GM10847 (cell line): ENCODE results near the gene HK1.

ENCODE experiments used
- POLR2A ChIP-seq: IDR thresholded peaks from 2 replicates; pipeline ENCODE4 v1.6.1; 2011; ENCODE audit not compliant: insufficient read length; ENCODE audit errors: extremely low read depth

Gene HK1

GRCh38 chr10:69317626-69318105 lies 39.4 kb downstream of the HK1 start:
- TF ChIP-seq POLR2A = no peak

- peak; percentile 70 for TF ChIP-seq POLR2A
These were observed 40.0 kb downstream of the HK1 start for GRCh38 chr10:69318106-69318866.

- TF ChIP-seq POLR2A = peak; percentile 9
These were observed 40.8 kb downstream of the HK1 start for GRCh38 chr10:69318867-69319727.

DNA sequence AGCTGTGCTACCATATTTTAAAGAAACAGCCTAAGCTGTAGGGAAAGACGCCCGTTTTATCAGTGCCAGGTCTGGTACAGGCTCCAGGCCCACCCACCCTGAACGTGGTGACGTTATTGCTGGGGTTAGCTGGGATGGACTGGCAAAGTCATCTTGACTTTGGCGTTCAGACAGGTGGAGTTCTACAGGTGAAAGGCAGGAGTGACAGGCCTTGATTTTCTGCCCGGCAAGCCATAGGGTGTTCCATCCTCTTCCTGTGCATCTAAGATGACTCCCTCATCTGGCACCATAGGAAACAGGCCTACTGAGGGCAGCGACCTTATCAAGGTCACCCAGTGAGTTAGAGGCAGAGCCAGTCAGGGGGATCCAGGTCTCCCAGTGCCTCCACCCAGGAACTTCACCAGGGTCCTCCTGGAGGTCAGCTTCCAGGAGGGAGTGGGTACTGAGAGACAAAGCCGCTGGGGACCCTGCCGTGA lies 41.6 kb downstream of the HK1 start:
- TF ChIP-seq POLR2A = no peak

DNA sequence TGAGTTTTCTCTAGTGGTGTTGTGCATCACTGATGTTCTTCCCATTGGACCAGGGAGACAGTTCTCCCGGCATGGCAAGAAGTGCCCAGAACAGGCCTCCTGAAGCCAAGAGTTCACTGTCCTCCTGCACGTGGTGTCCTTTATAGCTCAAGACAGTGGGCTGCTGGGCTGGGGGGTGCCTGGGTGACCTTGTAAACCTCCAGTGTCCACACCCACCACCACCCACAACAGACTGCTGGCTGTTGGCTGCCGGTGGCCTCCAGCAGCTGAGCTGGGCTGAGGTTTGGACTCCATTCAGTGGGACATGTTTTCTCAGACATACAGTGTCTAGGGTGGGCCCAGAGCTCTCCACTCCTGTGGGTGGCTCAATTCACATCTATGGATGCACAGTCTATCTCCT lies 42.2 kb downstream of the HK1 start:
- TF ChIP-seq POLR2A = no peak

DNA sequence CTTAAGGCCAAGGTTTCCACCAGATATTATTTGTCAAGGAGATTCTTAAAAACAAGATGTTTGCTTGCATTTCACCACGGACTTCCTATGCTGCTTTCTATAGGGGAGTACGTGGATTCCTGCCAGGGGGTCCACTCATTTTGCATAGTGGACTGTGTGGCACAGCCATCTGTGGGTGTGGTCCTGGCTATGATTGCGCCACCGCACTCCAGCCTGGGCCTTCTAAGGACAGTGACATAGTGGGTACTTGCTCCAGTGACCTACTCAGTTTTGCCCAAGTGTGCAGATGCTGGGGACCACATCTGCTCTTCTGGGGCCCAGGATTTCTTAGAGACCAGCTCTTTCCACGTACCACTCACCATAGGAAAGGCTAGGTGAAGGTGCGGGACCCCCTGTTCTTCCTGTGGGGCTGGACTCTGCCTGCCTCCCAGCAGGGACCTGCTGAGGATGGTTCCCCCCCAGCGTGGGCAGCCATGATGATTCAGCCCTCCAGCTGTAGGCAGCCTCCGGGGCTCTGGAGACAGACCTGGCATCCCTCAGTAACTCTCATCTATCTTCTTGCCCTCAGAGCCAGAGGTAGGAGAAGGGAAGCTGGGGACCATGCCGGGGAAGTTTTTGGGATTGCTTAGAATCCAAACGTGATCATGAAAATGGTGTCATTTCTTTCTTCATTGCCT lies 42.9 kb downstream of the HK1 start:
- TF ChIP-seq POLR2A = no peak

DNA sequence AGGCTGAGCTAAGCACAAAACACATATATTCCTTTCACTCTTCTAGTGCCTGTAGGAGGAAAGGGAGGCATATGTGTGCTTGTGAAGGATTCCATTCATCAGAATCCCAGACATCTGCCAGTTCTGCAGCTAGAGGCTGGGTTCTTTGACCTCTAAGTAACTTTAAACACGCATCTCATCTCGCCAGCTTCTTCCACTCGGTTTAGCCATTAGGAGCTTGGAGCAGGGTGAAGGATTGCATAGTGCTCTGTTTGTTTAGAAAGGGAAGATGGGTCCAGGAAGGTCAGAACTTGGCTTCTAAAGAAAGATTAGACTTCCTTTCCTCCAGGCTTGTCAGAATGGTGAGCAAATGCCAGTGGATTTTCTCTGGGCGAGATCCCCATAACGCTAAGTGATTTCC lies 43.6 kb downstream of the HK1 start:
- no peak for TF ChIP-seq POLR2A

DNA sequence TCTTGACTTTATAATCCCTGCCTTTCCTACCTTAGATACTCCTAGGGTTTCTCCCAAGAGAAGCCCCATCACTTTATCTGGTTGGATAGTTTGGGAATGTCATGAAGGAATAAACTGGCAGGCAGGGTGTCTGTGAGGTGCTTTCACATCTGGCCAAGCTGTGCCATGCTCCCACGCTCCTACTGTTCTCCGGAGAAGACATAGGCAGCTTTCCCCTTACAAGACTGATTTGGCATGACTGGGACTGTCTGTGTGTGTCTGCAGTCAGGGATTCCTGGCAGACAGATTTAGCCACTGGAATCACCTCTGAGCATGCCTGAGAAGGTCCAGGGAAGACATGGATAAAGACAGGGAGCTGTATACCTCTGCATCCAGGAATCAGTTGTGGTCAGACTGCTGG lies 45.3 kb downstream of the HK1 start:
- TF ChIP-seq POLR2A = no peak

- no peak for TF ChIP-seq POLR2A
These were observed 46.3 kb downstream of the HK1 start for GRCh38 chr10:69324583-69324982.

DNA sequence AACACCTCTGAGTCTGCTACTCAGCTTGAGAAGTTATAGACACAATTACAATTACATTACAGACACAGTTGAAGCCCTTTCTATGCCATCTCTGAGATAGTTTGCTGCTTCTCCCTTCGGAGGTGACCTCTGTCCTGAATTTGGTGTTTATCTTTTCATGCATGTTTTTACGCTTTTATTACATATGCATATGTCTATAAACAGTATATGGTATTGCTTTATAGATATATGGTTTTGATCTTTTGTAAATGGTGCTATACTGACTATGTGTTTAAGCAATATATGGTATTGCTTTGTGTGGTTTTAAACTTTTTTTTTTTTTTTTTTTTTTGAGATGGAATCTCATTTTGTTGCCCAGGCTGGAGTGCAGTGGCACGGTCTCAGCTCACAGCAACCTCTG lies 48.4 kb downstream of the HK1 start:
- TF ChIP-seq POLR2A = no peak

GRCh38 chr10:69327463-69328379 lies 49.4 kb downstream of the HK1 start:
- TF ChIP-seq POLR2A = no peak

DNA sequence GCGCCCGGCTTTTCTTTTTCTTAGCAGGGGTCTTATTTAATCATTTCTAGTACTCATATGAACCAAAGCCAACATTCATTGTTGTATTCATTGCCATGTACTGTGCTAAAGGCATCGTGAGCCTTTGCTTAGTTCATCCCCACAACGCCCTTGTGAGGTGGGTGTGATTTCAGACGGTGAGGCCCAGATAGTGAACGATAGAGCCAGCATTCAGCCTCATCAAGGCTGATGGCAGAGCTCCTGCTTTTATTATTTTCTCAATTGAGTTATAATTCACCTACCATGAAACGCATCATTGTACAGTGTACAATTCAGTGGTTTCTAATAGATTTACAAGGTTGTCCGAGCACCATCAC lies 50.1 kb downstream of the HK1 start:
- TF ChIP-seq POLR2A = no peak

GRCh38 chr10:69329721-69330178 lies 51.5 kb downstream of the HK1 start:
- TF ChIP-seq POLR2A = no peak

DNA sequence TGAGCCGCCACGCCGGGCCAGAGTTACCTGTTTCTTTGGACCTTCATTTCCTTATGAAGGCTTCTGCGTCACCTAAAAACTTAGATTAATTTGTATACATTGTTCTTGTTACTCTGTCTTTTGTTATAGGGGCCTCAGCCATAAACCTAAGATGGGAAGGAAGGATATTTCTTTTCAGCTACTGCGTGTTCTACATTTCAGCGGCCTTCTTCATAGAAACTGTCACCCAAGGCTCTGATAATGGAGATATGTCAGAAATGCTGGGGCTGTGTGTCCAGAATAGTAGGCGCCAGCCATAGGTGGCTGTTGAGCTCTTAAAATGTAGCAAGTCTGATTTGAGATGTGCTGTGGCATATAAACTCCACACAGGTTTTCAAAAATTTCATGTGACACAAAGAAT lies 52.9 kb downstream of the HK1 start:
- TF ChIP-seq POLR2A = no peak
